HG03457 (cell line): ENCODE measurements around the gene PTGER1.
"Not testable (repeated sequence)": the region's sequence is repeated elsewhere in the genome, so short reads cannot be mapped to it uniquely, and the experiment has no call there.

Experiments used
- ATAC-seq: cut with Tn5 transposase; IDR thresholded peaks from one replicate; pipeline ENCODE4 v1.9.1; 2021; ENCODE audit warnings: moderate number of reproducible peaks; ENCODE audit not compliant: unreplicated experiment

Gene PTGER1, protein sequence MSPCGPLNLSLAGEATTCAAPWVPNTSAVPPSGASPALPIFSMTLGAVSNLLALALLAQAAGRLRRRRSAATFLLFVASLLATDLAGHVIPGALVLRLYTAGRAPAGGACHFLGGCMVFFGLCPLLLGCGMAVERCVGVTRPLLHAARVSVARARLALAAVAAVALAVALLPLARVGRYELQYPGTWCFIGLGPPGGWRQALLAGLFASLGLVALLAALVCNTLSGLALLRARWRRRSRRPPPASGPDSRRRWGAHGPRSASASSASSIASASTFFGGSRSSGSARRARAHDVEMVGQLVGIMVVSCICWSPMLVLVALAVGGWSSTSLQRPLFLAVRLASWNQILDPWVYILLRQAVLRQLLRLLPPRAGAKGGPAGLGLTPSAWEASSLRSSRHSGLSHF

DNA sequence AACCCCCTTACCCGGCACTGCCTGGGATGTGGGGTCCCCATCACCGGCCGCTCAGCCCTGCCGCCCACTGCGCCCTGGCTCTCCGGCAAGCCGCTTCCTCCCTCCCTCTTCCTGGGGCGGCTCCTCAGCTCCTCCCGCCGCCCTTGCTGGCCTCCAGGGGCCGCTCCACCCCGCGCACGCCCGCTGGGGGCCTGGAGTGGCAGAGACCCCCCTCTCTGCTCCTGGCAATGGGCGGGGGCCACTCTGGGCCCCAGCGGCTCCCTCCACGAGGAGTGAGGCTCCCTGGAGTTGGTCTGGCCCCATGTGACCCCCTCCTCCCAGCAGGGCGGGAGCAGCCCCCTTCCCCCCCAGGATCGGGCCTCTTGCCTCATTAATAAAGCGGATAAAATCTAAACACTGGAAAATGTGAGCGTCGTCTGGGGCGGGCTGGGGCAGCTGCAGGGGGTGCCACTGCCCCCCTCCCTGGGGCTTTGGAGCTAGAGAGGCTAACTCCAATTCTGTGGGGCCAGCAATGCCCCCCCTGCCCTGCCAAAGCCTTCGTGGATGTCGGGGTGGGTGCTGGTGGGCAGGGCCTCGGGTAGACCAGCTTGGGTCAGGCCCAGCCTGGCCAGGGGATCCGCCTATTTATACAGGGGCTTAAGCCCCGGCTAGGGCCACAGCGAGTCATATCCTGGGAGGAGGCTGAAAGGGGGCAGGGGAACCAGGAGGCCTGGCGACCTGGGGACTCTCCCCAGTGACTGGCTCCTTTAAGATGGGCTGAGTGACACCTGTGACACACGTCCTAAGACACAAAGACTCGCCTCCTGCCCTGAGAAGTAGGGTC, at the start of gene PTGER1:
TSS of gene PTGER1 (minus strand) at position 104 of the 823 bp plus-strand sequence. CDS start 1,034 bp downstream, outside the sequence.
- ATAC-seq = no peak

DNA sequence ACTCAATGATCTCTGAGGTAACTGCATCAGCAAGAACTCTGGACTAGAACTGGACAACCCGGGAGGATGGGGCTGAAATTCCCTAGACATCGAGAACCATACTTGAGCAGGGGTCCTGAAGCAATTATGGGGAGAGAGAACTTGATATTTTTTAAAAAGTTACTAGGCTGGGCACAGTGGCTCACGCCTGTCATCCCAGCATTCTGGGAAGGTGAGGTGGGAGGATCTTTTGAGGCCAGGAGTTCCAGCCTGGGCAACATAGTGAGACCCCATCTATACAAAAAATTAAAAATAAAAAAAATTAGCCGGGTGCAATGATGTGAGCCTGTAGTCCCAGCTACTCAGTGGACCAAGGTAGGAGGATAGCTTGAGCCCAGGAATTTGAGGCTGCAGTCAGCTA, 45.4 kb upstream of the PTGER1 start:
- no peak for ATAC-seq

DNA sequence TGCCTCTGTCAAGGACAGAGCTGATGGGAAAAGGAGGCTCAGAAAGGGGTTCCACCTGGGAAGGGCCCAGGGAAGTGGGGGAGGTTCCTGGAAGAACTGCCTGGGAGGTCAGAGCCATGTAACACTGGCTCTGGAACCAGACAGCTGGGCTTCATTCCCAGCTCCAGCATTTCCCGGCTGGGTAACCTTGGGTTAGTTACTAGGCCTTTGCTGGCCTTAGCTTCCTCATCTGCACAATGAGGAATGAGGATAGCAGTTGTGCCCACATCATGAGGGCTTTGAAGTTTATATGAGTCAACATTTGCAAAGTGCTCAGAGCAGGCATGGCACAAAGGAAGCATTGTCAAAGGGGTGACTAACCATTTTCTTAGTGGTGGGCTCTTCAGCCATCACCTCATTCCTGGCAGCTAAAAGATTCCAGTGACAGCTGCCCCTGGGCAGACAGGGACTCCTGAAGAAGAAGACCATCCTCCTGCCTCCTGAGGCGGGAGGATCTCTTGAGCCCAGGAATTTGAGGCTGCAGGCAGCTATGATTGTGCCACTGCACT, 44.8 kb upstream of the PTGER1 start:
- no peak for ATAC-seq

DNA sequence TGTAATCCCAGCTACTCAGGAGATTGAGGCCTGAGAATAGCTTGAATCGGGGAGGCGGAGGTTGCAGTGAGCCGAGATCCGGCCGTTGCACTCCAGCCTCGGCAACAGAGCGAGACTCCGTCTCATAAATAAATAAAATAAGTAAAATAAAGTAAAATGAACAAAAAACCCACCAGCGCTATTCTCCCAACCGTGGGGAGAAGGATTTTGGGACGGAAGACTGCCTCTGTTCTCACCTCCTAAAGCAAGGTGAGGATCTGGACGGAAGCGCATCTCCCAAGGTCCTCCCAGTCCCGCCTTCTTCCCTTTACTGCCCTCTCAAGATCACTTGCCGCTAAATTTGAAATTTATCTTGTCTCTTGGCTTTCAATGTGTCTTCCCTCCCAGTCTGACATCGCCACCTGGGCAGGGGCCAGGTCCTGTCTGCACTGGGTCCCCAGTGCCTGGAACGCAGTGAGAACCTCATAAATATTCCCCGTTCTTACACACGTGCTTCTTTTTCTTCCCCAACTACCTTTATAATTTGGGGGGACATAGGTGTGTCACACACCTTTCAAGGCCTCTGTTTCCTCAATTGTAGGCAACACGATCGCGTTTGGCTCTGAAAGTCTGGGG, 44.2 kb upstream of the PTGER1 start:
- no peak for ATAC-seq

DNA sequence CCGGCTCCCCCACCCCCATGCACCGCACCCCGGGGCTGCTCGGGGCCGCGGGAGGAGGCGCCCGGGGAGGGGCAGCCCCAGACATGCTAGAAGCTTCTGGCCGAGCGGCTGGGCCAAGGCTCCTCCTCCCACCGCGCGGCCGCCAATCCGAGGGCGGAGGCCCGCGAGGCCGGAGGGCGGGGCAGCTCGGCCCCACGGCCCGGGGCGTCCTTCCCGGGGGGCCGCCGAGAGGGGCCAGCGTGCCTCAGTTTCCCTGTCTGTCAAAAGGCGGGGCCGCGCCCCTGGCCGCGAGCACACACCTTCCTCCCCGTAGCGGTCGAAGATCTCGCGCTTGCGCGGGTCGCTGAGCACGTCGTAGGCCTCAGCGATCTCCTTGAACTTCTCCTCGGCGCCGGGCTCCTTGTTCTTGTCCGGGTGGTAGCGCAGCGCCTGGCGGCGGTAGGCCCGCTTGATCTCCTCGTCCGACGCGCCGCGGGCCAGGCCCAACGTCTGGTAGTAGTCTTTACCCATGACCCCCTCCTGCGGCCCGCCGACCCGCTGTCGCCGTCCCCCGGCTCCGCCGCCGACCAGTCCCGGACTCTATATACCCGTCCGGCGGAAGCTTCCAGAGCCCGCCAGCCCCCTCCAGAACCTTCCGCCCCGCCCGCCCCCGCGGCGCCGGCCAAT, 42.8 kb upstream of the PTGER1 start, which contains the start of gene DNAJB1:
TSS of gene DNAJB1 (minus strand) at position 558 of the 666 bp plus-strand sequence. CDS start at position 510, 48 bp downstream.
- peak; percentile 46 for ATAC-seq

DNA sequence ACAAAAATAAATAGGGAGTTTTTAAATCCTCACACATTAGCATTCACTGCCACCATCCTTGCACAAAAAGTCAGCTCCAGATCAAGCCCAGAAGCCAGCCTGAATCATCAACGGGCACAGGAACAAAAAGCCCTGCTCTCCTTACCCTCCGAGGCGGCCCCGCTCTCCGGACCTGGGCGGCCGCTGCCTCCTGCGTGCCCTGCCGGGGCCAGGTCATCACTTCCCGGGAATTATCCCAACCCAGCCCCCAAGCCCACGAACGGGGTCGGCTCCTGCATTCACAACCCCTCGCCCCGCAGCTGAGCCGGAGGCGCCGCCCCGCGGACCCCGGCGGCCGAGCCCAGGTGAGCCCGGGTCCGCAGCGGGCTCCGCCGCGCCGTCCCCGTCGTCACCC, 42.3 kb upstream of the PTGER1 start:
- peak; percentile 2 for ATAC-seq

DNA sequence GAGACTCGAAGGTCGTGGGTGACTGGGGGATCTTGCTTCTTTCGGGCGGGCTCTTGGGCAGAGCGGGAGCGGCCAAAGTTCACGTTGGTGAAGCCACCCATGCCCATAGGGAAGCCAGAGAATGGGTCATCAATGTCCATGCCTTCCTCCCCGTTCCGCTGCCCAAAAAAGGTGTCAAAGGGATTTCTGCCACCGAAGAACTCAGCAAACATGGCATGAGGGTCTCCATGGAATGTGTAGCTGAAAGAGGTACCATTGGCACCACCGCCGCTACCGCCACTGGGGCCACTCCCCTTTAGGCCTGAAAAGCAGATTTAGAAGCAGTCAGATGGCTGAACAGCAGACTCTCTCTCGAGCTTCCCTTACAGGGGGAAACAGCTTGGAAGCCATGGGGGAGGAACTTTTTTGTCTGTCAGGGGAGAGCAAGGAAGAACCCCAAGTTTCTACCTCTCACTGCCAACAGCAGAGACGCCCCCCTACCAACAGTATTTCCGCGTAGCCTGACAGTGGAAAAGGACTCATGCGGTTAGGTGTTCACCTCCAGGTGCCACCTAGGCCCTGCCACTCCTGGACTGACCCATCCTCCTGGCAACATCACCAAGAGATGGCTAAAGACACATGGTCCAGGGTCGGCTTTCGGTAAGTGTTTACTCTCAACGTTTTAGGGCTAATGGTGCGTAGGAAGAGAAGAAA, 41.7 kb upstream of the PTGER1 start:
- no peak for ATAC-seq

DNA sequence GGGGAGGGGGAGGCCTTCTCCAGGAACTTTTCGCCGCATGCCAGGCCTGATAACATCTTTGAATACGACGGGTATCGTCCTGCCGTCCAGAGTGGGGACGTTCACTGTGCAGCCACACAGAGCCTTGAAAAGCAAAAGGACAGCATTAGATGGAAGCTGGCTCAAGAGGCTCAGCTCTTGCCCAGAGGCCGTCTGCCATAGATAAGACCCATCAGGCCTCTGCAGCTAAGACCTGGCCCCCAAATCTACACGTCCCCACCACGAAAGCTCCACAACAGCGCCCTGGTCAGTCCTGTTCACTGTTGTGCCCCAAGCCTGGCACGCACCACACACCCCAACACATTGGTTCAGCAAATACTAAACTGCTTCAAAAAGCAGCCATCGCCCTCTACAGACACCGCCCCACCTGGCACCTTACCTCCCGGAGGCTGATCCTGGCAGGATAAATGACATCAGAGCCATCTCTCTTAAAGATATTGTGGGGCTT, 40.9 kb upstream of the PTGER1 start:
- no peak for ATAC-seq

DNA sequence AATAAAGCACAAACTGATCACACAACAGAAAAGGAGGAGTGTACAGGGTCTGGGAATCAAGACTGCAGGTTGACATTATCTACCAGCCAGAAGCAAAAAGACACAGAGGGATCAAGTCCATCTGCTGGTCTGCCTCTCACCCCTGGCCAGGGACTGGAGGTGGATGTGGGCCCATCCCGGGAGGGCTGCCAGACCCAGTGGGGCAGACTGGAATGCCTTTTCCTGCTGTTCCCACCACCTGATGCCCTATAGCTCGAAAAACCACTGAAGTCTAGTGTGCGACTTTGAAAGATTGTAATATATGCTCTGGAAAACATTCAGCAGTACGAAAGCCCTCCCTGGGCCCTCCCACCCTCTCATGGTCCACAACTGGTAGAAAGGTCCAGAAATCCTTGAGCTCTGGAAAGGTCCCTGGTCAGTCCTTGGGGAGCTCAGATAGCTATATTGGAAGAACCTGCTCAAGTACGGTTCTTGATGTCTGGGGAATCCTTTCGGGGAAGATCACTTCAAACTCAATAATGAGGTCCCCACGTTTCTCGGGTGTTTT, 40.4 kb upstream of the PTGER1 start:
- no peak for ATAC-seq

DNA sequence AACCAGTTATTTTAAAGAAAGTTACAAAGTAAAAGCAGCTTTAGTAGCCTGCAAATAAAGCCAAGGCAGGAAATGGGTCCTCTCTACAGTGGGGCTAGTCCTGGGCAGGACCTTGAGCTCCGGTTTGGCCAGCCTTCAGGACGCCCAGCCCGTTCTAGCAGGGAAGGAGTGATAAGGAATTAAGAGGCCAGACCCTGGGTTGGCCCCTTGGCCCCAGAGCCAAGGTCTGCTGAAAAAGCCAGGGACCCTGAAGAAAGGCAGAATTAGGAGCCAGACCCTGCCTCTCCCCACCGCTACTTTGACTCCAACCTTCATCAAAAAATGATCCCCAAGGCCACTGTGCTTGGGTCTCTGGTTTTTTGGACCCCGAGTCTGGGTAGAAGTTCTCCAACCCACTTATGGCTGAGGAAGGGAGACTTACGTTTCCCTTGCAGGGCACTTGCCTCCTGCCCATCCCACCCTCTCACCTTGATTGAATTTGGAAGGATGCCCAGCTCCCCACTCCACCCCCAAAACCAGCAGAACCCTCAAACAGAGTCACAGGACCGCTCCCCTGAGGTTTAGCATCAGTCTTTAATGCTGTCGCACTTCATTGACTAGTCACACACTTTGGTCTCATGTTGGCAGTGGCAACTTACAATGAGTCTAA, 39.2 kb upstream of the PTGER1 start:
- no peak for ATAC-seq

DNA sequence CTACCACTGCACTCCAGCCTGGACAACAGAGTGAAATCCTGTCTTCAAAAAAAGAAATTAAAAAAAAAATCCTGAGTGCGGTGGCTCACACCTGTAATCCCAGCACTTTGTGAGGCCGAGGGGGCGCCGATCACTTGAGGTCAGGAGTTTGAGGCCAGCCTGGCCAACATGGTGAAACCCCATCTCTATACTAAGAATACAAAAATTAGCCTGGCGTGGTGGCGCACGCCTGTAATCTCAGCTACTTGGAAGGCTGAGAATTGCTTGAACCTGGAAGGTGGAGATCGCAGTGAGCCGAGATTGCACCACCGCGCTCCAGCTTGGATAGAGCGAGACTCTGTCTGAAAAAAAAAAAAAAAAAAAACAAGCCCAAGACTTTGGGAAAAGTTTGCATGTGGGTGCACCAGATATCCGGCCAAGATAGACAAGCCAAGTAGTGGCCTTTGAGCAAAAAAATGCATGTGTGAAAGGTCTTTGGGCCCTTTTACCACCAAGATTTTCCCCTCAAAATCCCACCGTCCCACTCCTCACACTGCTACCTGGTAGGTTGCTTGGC, 37.3 kb upstream of the PTGER1 start:
- ATAC-seq = no peak

DNA sequence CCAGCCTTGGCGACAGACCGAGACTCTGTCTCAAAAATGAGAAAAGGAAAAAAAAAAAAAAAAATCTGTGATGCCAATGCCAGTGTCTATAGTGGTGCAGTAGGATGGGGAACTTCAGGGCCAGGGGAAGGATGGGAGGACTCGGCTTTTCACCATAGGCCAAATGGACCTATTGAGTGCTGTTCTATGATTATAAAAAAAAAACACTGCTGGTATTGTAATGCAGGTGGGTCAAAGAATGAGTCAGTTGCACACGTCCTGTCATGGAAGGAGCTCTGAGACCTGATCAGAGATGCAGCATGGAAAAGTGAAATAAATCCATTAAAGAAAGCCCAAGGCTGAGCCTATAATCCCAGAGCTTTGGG, 36.1 kb upstream of the PTGER1 start:
- no peak for ATAC-seq

DNA sequence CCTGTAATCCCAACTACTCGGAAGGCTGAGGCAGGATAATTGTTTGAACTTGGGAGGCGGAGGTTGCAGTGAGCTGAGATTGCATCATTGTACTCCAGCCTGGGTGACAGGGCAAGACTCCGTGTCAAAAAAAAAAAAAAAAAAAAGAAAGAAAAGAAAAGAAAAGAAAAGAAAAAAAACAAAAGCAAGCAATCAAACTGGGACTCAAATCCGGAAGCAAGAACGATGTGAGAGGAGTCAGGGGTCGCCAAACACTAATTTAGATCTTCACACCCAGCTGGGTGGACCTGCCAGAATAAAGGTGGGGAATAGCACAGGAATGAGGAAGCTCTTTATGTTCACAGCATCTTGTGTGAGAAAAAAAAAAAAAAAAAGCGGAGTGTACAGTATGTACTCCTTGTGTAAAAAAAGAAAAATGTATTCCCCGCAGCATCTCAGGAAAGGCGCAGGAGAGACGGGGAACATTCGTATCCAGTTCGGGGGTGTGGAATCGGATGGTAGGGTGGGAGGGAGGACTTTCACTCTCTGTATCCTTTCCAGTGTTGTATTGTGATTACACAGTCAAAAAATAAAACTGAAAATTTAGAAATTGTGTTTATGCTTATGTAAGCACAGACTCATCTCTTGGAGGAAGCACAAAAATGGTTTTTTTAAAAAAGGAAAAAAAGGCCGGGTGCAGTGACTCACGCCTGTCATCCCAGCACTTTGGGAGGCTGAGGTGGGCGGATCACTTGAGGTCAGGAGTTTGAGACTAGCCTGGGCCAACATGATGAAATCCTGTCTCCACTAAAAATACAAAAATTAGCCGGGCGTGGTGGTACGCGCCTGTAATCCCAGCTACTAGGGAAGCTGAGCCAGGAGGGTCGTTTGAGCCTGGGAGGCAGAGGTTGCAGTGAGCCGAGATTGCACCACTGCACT, 35.4 kb upstream of the PTGER1 start:
- no peak for ATAC-seq

DNA sequence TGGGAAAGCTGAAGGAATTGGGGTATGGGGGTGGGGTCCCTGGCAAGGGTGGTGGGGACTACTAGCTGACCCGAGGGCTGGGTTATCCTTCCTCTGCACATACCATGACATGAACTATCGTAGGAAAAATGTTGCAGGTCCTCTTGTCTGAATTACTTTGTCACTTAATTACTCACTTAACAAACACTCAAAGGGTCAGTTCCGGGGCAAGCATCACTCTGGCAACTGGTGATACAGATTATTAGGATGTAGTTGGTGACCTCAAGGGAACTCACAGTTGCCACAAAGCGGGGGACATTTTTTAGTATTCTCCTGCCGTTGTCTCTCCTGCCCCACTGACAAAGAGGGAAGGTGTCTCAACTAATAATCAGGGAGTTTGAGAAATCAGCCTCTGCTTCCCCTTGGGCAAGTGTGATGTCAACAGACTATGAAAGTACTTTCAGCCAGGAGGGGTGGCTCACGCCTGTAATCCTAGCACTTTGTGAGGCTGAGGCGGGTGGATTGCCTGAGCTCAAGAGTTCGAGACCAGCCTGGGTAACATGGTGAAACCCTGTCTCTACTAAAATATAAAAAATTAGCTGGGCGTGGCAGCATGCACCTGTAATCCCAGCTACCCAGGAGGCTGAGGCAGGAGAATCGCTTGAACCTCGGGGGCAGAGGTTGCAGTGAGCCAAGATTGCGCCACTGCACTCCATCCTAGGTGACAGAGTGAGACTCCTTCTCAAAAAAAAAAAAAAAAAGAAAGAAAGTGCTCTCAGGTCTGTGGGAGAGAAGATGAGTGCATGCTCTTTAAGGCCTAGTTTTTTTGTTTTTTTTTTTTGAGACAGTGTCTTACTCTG, 32.8 kb upstream of the PTGER1 start:
- ATAC-seq = no peak

DNA sequence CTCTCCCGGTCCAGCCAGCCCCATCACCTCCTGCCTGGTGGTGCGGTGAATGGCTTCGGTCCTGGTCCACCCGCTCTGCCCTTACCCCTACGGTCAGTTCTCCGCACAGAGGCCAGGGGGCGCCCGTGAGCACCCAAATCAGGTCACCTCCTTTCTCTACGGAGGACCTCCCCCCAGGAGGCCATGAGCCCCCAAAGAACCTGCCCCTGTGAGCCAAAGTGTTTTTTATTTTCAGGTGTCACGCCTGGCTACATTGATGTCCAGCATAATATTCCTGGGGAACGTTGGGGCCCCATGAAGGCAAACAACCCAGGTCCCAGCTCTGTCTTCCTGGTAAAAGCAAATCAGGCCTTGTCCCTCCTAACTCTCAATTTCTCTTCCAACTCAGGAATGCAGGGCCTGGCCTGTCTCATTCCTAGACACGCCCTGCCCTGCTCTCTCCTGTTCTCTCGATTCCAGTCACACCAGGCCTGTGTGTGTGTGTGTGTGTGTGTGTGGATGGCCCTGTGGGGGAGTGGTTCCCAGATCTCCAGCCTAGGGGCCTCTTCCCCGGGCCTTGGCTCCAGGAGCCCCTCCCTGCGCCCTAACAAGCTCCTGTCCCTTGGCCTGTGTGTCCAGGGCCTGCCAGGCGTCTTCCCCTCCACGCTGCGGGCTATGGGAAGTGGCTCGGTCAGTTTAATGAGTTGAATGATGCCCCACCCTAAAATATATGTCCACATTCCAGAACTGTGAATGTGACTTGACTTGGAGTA, 30.5 kb upstream of the PTGER1 start:
- ATAC-seq = no peak

DNA sequence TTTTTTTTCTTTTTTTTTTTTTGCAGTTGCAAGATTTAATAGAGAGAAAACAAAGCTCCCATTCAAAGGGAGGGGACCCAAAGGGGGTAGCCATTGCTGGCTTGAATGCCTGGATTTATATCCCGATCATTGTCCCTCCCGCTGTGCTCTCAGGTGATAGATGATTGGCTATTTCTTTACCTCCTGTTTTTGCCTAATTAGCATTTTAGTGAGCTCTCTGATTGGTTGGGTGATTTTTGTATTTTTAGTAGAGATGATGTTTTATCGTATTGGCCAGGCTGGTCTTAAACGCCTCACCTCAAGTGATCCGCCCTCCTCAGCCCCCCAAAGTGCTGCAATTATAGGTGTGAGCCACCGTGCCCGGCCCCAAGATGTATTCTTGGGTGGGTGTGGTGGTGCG, 29.4 kb upstream of the PTGER1 start:
- not testable (repeated sequence) for ATAC-seq
